NB4 (cell line): ENCODE measurements around the gene FAM193A.

ENCODE experiments used
- DNase-seq: peaks from one replicate; pipeline ENCODE4 v3.0.0; 2010; ENCODE audit warnings: low read depth
- H3K4me3 ChIP-seq: one replicate; pipeline ENCODE4 v1.5.1; 2011; ENCODE audit warnings: mild to moderate bottlenecking, low read depth, low read length, moderate library complexity
- CTCF ChIP-seq: IDR thresholded peaks from one replicate; pipeline ENCODE4 v1.5.1; 2012; ENCODE audit warnings: low read depth, low read length
- MYC ChIP-seq: IDR thresholded peaks from 2 replicates; pipeline ENCODE4 v1.6.1; 2011; ENCODE audit warnings: low read depth, low read length
- POLR2A ChIP-seq: IDR thresholded peaks from 2 replicates; pipeline ENCODE4 v1.6.1; 2011; ENCODE audit warnings: mild to moderate bottlenecking; ENCODE audit not compliant: insufficient read length; ENCODE audit errors: extremely low read depth
- TF ChIP-seq, protein P1 (sequence below): IDR thresholded peaks from 2 replicates; pipeline ENCODE4 v1.6.1; 2011; ENCODE audit warnings: low read depth, low read length

The FAM193A gene

GRCh38 chr4:2592572-2592971 is 56.1 kb downstream of the FAM193A start:
- peak; percentile 48 for DNase-seq
- TF ChIP-seq POLR2A (no peak), CTCF (no peak), MYC (no peak)
- TF ChIP-seq, protein P1, sequence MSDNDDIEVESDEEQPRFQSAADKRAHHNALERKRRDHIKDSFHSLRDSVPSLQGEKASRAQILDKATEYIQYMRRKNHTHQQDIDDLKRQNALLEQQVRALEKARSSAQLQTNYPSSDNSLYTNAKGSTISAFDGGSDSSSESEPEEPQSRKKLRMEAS, result no peak
- H3K4me3 ChIP-seq, result no peak overlapping the region

DNA sequence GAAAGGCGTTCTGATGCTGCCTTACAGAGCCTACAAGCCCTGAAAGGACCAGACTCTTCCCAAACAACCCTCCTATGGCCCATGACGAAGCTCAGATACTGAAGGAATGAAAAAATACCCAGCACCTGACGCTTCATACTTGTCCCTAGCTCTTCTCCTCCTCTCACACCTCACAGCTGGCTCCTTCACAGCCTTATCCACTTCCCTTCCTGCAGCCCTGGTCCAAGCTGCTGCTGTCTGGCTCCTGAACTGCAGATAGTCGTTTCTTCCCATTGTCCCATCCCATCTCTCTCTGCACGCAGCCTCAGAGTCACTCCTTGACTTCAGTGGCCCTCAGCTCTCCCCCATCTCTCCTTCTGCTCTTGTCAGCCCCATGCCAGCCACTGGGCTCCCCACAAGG is 56.6 kb downstream of the FAM193A start:
- DNase-seq, result no peak
- TF ChIP-seq MYC (no peak), POLR2A (no peak), CTCF (no peak)
- TF ChIP-seq, protein P1, result no peak
- no peak overlapping the region for H3K4me3 ChIP-seq

DNA sequence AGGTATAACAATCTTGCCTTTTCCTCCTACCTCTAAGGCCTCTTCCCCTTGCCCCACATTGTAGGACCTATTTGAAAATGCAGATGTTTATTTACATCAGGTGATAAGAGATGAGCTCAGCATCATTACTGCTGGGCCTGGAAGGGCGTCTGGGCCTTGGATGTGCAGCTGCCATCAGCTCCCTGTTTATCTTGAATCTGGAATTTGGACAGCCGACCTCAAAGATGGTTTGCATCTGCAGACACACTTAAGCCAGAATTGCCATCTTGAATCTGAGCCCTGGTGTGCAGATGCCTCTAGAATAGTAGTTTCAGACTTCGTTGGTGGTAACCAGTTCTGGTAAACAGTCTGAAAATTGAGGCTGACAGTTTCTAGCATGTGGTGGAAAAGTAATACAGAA is 59.0 kb downstream of the FAM193A start:
- no peak overlapping the region for H3K4me3 ChIP-seq
- DNase-seq, result no peak
- TF ChIP-seq POLR2A (no peak), CTCF (no peak), MYC (no peak)
- TF ChIP-seq, protein P1, result no peak

- DNase-seq, result no peak
- no peak overlapping the region for H3K4me3 ChIP-seq
- TF ChIP-seq POLR2A, result no peak
- TF ChIP-seq MYC, result no peak
- TF ChIP-seq CTCF, result no peak
- TF ChIP-seq, protein P1, result no peak
Measured at GRCh38 chr4:2595952-2596552, 59.6 kb downstream of the FAM193A start.

DNA sequence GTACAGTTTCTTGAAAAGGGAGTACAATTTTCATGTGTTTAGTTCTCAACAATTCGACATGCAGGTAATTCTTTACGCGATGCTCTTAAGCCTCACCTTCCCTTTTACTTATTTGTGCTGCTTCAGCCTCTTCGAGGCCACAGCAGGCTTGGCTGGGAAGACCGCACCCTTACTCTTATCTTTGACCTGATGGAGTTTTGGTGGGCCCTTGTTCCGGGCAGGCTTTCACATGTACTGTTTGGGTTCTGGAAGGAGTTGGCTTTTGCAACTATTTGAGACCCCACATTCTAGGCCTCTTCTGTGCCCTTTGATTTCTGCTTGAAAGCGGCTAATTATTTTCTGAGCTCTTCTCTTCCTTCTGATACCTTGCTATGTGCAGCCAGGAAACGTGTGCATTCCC is 60.2 kb downstream of the FAM193A start:
- no peak overlapping the region for H3K4me3 ChIP-seq
- TF ChIP-seq CTCF (no peak), MYC (no peak), POLR2A (no peak)
- TF ChIP-seq, protein P1, result no peak
- DNase-seq, result no peak
